GM12873 (cell line): ENCODE results near the gene GPR137.

Source experiments
- CTCF ChIP-seq: IDR thresholded peaks from 2 replicates; pipeline ENCODE4 v1.5.1; 2012; ENCODE audit warnings: low read depth, mild to moderate bottlenecking, moderate library complexity, low read length, control low read depth; ENCODE audit not compliant: insufficient read depth; ENCODE audit errors: missing control alignments

Gene GPR137

GRCh38 chr11:64296830-64297698 lies 11.4 kb downstream of the GPR137 start:
- no peak for TF ChIP-seq CTCF

DNA sequence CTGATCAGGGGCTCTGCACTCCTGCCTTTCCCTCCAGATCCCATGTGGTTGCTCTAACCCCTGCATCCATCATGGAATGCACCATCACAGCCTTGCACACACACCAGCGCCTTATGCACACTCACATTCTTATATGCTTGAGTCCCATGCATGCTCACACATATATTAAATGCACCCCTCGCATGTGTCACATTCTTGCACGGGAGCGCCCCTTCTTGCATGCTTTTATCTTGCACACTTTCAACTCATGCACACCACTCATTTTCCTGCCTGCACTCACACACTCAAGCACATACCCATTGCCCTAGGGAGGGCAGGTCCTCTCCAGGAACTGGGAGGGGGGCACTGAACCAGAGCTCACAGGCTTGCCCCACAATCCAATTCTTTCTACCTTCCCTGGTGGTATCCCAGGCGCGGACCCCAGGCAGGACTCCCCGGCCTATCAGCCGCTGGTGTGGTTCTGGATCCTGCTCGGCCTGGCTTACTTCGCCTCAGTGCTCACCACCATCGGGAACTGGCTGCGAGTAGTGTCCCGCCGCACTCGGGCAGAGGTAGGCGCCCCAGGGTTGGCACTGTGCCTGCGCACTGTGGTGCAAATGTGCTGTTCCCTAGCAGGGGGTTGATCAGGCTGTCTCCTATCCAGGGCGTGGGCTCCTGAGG lies 12.2 kb downstream of the GPR137 start:
- TF ChIP-seq CTCF: no peak

DNA sequence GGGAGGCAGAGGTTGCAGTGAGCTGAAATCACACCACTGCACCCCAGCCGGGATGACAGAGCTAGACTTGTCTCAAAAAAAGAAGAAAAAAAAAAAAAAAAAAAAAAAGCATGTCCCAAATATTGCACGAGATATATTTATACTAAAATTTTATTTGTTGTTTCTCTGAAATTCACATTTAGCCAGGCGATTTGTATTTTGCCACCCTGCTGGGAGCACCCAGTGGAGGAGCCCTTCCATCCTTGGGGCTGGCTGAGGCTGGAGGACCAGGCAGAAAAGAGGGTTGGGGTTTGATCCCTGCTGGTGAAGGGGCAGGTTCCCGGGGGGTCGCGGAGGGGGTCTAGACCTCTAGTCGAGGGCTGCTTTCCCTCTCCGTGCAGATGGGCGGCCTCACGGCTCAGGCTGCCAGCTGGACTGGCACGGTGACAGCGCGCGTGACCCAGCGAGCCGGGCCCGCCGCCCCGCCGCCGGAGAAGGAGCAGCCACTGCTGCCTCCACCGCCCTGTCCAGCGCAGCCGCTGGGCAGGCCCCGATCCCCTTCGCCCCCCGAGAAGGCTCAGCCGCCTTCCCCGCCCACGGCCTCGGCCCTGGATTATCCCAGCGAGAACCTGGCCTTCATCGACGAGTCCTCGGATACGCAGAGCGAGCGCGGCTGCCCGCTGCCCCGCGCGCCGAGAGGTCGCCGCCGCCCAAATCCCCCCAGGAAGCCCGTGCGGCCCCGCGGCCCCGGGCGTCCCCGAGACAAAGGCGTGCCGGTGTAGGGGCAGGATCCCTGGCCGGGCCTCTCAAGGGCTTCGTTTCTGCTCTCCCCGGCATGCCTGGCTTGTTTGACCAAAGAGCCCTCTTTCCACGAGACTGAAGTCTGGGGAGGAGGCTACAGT lies 13.6 kb downstream of the GPR137 start:
- no peak for TF ChIP-seq CTCF

DNA sequence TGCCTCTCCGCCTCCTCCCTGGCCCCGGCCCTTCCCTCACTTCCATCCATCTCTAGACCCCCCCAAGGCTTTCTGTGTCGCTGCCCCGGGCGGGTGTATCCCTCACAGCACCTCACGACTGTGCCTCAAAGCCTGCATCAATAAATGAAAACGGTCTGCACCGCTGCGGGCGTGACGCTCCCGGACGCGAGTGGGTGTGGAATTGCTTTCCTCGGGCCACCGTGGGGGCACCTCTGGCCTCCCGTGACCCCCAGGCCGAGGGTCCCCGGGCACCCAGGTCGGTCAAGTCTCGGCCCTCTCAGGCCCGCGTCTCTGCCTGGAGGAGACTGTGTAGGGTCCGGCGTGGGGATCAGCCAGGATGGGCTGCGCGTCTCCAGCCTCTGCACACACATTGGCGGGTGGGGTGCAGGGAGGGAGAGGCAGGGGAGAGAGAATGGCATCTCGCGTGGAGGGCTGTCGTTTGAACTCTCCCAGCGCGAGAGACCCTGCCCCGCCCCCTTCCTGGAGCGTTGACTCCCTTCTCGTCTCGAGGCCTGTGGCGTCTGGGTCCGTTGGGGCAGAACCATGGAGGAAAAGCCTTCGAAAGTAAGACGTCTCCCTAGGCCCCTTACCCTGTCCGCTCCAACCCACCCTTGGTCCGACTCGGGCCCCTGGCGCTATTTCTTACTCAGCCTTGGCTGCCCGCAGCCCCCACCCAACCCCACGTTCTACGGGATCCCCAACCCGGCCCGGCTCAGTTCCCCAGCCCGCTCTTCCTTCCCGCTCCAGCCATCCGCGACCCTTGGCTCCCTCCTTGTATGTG lies 14.4 kb downstream of the GPR137 start, which contains the start of gene CATSPERZ:
CATSPERZ (plus strand) TSS at position 512 of the 802 bp plus-strand sequence; CDS start at position 565, 53 bp downstream.
- TF ChIP-seq CTCF: no peak

- no peak for TF ChIP-seq CTCF
These were observed 17.7 kb downstream of the GPR137 start for GRCh38 chr11:64303109-64304031.

DNA sequence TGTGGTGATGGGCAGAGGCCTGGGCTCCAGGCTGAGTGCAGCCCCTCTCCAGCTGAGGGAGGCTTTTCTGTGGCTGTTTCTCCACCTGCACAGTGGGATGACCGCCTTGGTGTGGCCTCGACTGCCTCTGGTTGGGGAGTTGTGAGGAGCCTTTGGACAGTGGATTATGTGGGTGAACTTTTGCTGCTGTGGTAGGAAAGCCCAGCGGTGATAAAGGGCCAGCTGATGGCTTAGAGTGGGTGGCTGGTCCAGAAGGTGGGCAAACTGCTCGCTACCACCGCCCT lies 18.3 kb downstream of the GPR137 start:
- TF ChIP-seq CTCF: no peak
